DMS 273 (cell line): Measurements from ENCODE around the gene GAS7.
"Not testable (repeated sequence)": the region's sequence is repeated elsewhere in the genome, so short reads cannot be mapped to it uniquely, and the experiment has no call there.

ENCODE experiments used
- DNase-seq: peaks from one replicate; lab custom pipeline; 2025; ENCODE audit not compliant: unreplicated experiment; lab: John Stamatoyannopoulos, UW

The GAS7 gene

GRCh38 chr17:9922012-9922848, 276.2 kb downstream of the GAS7 start:
- no peak for DNase-seq

- not testable (repeated sequence) for DNase-seq
These were observed 277.2 kb downstream of the GAS7 start for GRCh38 chr17:9921216-9921615.

DNA sequence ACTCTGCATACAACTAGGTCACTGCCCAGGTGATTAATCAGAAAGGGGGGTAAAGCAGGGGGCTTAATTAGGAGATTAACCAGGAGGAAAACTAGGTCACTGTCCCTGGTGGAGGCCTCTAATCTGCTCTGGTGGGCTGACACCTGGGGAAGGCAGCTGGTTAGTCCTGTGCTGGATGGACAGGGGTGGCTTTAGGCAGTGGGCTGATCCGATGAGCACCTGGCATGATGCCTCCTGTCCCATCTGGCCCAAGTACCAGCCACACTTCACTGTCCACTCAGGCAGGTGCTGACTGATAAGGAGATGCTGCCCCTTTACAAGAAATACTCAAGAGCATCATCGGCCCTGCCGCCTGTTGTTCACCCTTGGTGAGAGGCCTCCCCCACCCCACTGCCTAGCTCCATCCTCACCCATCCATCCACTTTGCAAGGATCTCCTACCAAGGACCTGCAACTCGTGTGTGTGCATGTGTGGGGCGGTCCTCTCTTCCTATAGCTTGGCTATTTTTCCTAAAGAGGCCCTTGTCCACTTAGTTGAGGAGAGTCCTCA, 279.5 kb downstream of the GAS7 start:
- no peak for DNase-seq

DNA sequence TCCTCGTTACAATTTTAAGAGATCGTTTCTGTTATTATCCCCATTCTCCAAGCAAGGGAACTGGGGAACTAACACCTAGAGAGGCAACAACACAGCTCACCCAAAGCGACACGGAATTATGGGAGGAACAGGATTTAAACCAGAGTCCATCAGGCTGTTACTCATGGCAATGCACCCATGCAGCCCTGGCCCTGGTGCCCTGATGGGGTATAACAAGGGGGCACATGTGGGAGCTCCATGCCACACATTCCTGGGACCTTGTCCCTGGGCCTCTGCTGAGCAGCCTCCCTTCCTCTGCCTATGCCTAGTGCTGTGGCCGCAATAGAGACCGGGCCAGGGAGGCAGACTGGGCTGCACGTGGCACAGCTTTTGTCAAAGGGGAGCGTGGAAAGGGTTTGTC, 280.1 kb downstream of the GAS7 start:
- DNase-seq, result no peak

- DNase-seq, result no peak
These were observed 280.6 kb downstream of the GAS7 start for GRCh38 chr17:9917801-9918200.

DNA sequence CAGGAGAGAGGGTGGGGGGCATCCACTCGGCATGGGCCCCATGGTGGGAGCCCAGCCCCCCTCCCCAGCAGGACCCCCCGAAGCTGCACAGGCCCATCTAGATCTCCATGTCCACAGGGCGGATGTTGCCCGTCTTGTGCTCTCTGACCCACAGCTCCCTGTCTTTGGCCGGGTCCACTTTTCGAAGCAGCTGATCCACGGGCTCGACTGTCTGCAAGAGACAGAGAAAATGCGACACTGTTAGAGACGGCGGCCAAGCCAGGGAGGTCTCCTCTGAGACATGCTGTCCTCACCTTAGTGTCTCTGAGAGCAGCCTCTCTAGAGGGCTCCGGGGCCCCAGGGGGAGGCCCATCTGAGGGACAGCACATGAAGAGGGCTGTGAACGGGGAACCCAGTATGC, 281.3 kb downstream of the GAS7 start:
- no peak for DNase-seq

DNA sequence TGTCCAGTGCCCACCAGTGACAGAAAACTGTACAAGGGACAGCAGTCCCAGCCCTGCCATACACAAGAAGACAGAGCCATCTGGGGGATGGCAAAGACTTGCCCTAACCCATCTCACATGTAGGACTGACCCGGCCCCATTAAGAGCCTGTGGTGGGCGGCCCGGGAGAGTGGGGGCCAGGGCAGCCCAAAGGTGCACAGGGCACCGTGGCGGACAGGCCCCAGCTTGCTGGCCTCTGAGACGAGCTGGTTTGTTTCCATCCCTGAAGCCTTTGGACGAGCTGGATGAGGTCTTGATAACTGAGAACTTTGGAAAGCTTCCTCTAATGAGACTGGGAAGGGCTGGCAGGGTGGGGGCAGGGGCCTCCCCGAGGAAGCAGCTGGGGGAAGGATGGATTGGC, 282.3 kb downstream of the GAS7 start:
- no peak for DNase-seq

GRCh38 chr17:9913476-9913875, 284.9 kb downstream of the GAS7 start:
- DNase-seq, result no peak

DNA sequence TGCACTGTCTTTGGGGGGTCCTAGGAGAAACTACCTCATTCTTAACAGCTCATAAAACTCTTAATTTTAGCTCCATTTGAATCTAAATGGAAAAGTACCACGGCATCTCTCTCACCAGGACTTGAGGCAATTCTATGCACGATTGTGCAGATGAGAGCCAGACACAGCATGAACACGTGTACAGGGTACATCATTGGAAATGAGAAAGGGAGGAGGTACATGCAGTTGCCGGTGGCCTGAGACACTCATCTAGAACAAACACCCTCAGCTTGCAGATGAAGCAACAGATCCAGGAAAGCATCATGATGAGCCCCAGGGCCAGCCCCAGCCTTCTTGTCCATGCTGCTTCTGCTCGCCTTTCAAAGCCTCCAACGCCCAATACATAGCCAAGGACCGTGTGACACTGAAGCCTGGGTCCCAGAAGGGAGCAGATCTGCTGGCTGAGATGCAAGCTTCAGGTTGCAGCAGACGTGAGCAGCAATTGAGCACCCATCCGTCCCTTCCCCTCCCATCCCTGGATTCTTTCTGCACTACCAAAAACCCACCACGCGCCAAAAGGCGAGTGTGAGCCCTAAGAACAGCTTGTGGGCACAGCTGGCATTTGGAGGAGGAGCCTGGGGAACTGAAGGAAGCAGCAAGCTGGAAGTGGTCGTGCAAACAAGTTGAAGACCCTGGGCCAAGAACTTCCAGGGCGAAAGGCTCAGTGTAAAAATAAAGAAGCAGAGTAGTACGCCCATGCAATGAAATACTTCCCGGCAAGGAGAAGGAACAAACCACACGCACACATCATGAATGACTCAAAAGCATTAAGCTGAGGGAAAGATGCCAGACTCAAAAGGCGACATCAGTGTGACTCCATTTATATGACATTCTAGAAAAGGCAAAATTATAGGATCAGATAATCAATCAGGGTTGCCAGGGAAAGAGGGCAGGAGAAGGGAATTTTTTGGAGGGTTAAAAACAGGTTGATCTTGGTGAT, 286.0 kb downstream of the GAS7 start:
- peak; percentile 72 for DNase-seq

- no peak for DNase-seq
These were observed 287.3 kb downstream of the GAS7 start for GRCh38 chr17:9911089-9911488.

- no peak for DNase-seq
These were observed 289.8 kb downstream of the GAS7 start for GRCh38 chr17:9908649-9909042.

DNA sequence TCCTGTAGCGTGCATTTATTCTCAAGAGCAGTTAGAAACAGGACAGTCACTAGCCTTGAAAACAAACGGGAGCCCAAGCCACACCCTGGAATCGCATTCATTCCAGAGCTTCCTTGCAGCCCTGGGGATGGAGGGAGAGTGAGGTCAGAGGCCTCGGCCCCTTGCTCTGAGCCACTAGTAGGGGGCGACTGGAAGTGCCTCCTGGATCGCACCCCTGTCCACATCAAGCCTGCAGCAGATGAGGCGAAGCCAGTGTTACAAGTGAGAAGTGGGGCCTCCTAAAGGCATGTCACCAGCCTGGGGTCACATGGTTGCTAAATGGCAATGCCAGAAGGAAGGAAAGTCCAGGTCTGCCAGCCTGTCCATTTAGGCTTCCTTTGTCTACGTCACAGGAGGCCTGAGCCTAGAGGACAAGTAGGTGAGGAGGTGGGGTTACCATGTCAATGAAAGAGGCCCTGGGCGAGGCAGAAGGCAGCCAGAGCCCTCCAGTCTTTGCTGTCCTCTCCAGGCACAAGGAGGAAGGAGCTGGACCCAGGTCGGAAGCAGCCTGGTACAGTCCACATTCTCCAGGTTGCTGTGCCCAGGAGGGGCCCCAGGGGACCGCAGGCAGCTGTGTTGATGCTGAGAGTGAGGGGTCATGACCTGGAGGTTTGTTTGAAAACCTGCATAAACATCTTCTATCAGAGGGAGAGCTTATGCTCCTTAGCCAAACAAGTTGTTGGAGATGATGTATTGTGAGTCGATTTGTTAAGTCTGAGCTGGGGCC, 290.3 kb downstream of the GAS7 start:
- peak; percentile 53 for DNase-seq

GRCh38 chr17:9907131-9907530, 291.3 kb downstream of the GAS7 start:
- no peak for DNase-seq

DNA sequence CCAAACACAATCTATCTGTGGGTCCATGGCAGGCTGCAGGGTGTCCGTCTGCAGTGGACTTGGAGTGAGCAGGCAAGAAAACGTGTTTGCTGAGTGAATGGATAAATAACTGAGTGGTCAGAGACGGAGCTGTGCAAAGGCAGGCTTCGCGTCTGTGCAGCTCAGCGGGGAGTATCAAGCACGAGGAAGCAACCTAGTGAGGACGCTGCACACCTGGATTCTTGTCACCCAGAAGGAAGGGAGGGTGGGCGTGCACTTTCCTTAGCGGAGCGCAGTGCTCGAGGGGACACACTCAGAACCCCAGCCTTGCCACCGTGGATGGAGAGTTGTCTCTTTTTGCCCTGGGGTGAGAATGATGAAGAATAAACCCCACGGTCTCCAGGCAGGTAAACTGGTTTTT, 291.8 kb downstream of the GAS7 start:
- no peak for DNase-seq

DNA sequence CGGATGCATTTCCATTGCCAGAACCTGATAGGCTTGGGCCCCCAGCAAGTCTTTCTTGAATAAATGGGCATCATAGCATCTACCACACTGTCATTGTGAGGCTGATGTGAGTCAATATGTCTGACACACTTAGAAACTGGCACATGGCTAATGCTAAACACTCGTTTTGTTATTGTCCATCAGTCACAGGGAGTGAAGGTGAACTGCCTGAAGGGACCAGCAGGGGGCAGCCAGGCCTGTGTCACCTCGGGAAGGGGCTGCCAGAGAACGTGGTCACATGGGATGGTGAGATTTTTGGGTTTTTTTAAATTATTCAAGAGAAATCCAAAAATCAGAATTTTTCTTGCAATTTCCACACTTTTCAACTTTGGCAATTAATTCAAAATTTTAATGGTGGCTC, 292.5 kb downstream of the GAS7 start:
- DNase-seq, result peak; percentile 51

DNA sequence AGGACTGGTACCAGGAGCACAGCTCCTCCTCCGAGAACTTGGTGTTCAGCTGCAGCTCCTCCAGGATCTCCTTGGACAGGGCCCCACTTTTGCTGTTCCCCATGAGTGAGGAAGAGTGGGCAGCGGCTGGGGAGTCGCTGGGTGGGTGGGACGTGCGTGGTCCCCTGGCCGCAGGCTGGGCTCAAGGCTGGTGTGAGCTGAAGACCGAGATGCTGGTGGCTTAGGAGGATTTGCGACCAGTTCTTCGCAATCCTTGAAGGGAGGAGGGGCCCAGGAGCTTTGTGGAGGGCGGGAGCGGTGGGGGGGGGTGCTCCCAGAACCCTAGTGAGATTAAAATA, 293.4 kb downstream of the GAS7 start, which contains the start of gene RCVRN:
Gene RCVRN, minus strand, starts transcription at position 194 of the 338 bp plus-strand sequence. Its CDS starts 91 bp downstream, at position 103.
- no peak for DNase-seq

GRCh38 chr17:9904277-9905077, 293.9 kb downstream of the GAS7 start:
- DNase-seq, result no peak

DNA sequence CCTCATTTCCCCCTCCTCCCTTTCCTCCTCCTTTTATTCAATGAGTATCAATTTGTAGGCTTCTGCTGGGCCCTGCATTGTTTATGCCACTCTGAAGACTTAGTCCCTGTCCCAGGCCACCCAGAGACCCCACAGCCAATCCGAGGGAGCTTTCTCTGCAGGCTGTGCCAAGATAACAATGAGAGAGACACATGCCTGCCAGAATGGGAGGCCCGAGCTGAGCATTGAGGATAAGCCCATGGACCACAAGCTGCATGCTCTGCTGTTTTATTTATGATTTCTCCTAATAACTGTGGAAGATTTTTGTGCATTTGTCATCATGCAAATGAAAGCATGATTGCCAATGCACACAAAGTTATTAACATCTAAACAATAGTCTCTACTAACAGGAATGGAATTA, 296.3 kb downstream of the GAS7 start:
- DNase-seq, result no peak

DNA sequence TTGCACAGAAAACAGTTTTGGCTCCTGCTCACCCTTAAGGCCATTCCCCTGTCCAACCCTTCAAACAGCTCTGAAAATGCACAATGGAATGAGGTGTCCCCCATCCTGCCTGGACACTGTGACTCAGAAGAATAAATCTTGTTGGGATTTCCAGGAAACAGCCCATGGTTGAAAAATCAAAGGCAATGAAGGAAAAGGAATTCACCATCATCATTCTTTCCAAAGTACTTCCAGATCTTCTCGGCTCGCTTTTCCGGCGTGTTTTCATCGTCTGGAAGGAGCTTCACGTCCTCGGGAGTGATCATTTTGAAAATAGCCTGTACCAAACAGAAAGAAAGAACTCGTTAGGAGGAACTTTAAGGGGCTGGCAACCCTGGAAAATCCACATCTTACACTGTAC, 297.6 kb downstream of the GAS7 start:
- DNase-seq, result no peak

- no peak for DNase-seq
These were observed 298.3 kb downstream of the GAS7 start for GRCh38 chr17:9900044-9900594.
